Panc1 (cell line): ENCODE data around the gene IL34.

ENCODE experiments used
- POLR2AphosphoS5 ChIP-seq: IDR thresholded peaks from 2 replicates; pipeline ENCODE4 v1.6.1; 2012; ENCODE audit warnings: mild to moderate bottlenecking, low read depth, low read length, moderate library complexity
- TCF7L2 ChIP-seq: IDR thresholded peaks from 2 replicates; pipeline ENCODE4 v1.6.1; 2011; ENCODE audit warnings: mild to moderate bottlenecking, low read depth, low read length, inconsistent platforms
- TF ChIP-seq, protein P1 (sequence below): fragments of 450-650 bp; IDR thresholded peaks from 2 replicates; pipeline ENCODE4 v1.5.1; 2017; ENCODE audit warnings: mild to moderate bottlenecking
- TF ChIP-seq, protein P2 (sequence below), 2 experiments: IDR thresholded peaks; 2 replicates each; pipeline ENCODE4 v1.6.1; 2011 to 2012; ENCODE audit warnings: low read depth in 2 of 2, control low read depth in 1 of 2, low read length in 1 of 2, mild to moderate bottlenecking in 1 of 2, moderate library complexity in 1 of 2; ENCODE audit not compliant: insufficient read depth in 1 of 2

DNA sequence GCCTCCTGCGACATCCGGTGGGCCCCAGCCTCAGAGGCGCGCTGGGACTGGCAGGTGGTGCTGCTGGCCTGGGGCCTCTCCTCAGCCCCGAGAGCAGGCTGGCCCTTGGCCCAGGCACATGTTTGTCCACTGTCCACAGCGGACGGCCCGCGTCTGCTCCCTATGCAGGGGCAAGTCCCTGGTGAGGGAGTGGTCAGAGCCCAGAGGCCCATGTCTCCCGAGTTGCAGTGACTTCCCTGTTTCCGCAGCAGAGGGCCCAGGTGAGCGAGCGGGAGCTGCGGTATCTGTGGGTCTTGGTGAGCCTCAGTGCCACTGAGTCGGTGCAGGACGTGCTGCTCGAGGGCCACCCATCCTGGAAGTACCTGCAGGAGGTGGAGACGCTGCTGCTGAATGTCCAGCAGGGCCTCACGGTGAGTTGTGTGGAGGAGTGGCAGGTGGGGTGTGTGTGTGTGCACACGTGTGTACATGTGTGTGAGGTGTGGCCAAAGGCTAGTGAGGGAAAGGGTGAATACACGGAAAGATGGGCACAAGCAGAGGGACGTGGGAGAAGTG is 10.4 kb downstream of the IL34 start:
- TF ChIP-seq, protein P1, sequence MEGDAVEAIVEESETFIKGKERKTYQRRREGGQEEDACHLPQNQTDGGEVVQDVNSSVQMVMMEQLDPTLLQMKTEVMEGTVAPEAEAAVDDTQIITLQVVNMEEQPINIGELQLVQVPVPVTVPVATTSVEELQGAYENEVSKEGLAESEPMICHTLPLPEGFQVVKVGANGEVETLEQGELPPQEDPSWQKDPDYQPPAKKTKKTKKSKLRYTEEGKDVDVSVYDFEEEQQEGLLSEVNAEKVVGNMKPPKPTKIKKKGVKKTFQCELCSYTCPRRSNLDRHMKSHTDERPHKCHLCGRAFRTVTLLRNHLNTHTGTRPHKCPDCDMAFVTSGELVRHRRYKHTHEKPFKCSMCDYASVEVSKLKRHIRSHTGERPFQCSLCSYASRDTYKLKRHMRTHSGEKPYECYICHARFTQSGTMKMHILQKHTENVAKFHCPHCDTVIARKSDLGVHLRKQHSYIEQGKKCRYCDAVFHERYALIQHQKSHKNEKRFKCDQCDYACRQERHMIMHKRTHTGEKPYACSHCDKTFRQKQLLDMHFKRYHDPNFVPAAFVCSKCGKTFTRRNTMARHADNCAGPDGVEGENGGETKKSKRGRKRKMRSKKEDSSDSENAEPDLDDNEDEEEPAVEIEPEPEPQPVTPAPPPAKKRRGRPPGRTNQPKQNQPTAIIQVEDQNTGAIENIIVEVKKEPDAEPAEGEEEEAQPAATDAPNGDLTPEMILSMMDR = no peak
- TF ChIP-seq, protein P2, sequence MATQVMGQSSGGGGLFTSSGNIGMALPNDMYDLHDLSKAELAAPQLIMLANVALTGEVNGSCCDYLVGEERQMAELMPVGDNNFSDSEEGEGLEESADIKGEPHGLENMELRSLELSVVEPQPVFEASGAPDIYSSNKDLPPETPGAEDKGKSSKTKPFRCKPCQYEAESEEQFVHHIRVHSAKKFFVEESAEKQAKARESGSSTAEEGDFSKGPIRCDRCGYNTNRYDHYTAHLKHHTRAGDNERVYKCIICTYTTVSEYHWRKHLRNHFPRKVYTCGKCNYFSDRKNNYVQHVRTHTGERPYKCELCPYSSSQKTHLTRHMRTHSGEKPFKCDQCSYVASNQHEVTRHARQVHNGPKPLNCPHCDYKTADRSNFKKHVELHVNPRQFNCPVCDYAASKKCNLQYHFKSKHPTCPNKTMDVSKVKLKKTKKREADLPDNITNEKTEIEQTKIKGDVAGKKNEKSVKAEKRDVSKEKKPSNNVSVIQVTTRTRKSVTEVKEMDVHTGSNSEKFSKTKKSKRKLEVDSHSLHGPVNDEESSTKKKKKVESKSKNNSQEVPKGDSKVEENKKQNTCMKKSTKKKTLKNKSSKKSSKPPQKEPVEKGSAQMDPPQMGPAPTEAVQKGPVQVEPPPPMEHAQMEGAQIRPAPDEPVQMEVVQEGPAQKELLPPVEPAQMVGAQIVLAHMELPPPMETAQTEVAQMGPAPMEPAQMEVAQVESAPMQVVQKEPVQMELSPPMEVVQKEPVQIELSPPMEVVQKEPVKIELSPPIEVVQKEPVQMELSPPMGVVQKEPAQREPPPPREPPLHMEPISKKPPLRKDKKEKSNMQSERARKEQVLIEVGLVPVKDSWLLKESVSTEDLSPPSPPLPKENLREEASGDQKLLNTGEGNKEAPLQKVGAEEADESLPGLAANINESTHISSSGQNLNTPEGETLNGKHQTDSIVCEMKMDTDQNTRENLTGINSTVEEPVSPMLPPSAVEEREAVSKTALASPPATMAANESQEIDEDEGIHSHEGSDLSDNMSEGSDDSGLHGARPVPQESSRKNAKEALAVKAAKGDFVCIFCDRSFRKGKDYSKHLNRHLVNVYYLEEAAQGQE (IDR thresholded peaks at IDR 0.05; ENCODE audit: insufficient read depth in 1 of 2, low read depth in 2 of 2, low read length in 1 of 2) = no peak
- TF ChIP-seq POLR2AphosphoS5 (no peak), TCF7L2 (no peak)
